SK-N-MC (cell line): ENCODE measurements around the gene ARCN1.

Experiments used
- EZH2 ChIP-seq: fragments of 200-600 bp; sonication (generic); IDR thresholded peaks from one replicate; pipeline ENCODE4 v1.6.1; 2017; ENCODE audit warnings: antibody characterized with exemption
- FOXP2 ChIP-seq: optimal IDR thresholded peaks from 2 replicates; pipeline ENCODE3; 2011; ENCODE audit warnings: mild to moderate bottlenecking, moderate library complexity; ENCODE audit not compliant: insufficient read depth; ENCODE audit errors: extremely low read length, control extremely low read depth
- POLR2AphosphoS5 ChIP-seq: IDR thresholded peaks from 2 replicates; pipeline ENCODE4 v1.6.1; 2012; ENCODE audit warnings: mild to moderate bottlenecking, low read depth, low read length, borderline replicate concordance

GRCh38 chr11:118631142-118631909 is 59.1 kb downstream of the ARCN1 start:
- TF ChIP-seq POLR2AphosphoS5 = no peak
- no peak for TF ChIP-seq EZH2
- TF ChIP-seq FOXP2 = no peak
